ENCODE data around the gene NTMT2.

- TF ChIP-seq, protein P1, sequence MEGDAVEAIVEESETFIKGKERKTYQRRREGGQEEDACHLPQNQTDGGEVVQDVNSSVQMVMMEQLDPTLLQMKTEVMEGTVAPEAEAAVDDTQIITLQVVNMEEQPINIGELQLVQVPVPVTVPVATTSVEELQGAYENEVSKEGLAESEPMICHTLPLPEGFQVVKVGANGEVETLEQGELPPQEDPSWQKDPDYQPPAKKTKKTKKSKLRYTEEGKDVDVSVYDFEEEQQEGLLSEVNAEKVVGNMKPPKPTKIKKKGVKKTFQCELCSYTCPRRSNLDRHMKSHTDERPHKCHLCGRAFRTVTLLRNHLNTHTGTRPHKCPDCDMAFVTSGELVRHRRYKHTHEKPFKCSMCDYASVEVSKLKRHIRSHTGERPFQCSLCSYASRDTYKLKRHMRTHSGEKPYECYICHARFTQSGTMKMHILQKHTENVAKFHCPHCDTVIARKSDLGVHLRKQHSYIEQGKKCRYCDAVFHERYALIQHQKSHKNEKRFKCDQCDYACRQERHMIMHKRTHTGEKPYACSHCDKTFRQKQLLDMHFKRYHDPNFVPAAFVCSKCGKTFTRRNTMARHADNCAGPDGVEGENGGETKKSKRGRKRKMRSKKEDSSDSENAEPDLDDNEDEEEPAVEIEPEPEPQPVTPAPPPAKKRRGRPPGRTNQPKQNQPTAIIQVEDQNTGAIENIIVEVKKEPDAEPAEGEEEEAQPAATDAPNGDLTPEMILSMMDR (IDR thresholded peaks at IDR 0.05; ENCODE audit: low read depth, low read length) = no peak
- TF ChIP-seq EZH2phosphoT487 (IDR thresholded peaks at IDR 0.05; ENCODE audit: low read depth) = no peak
These were observed 7.7 kb downstream of the NTMT2 start for GRCh38 chr1:170153417-170153816.

Data from OCI-LY3 (cell line).